ENCODE data around the gene MRPL41.
"Not testable (repeated sequence)": the region's sequence is repeated elsewhere in the genome, so short reads cannot be mapped to it uniquely, and the experiment has no call there.

The MRPL41 gene

GRCh38 chr9:137551264-137552021, at the start of gene MRPL41:
MRPL41 (plus strand) TSS chr9:137551879; CDS start chr9:137552082, 203 bp downstream.
- DNase-seq = peak; percentile 88

- DNase-seq = no peak
Observed at GRCh38 chr9:137502008-137502911, 49.4 kb upstream of the MRPL41 start.

GRCh38 chr9:137504432-137504777, 47.3 kb upstream of the MRPL41 start:
- no peak for DNase-seq

- DNase-seq = no peak
Observed at GRCh38 chr9:137505421-137506140, 46.1 kb upstream of the MRPL41 start.

- DNase-seq = no peak
Observed at GRCh38 chr9:137506274-137506673, 45.4 kb upstream of the MRPL41 start.

GRCh38 chr9:137506702-137507171, 44.9 kb upstream of the MRPL41 start:
- DNase-seq = peak; percentile 84

GRCh38 chr9:137509198-137509597, 42.5 kb upstream of the MRPL41 start:
- DNase-seq = no peak

GRCh38 chr9:137511126-137511525, 40.6 kb upstream of the MRPL41 start:
- DNase-seq = not testable (repeated sequence)

GRCh38 chr9:137511758-137512463, 39.8 kb upstream of the MRPL41 start:
- DNase-seq = no peak

- not testable (repeated sequence) for DNase-seq
Observed at GRCh38 chr9:137513136-137513535, 38.5 kb upstream of the MRPL41 start.

- not testable (repeated sequence) for DNase-seq
Observed at GRCh38 chr9:137513801-137514570, 37.7 kb upstream of the MRPL41 start.

GRCh38 chr9:137514691-137515337, 36.9 kb upstream of the MRPL41 start:
- DNase-seq = no peak

- no peak for DNase-seq
Observed at GRCh38 chr9:137515338-137515724, 36.3 kb upstream of the MRPL41 start.

- DNase-seq = no peak
Observed at GRCh38 chr9:137516144-137516917, 35.3 kb upstream of the MRPL41 start.

GRCh38 chr9:137518661-137519459, 32.8 kb upstream of the MRPL41 start:
- DNase-seq = peak; percentile 72

GRCh38 chr9:137519553-137519952, 32.1 kb upstream of the MRPL41 start:
- no peak for DNase-seq

GRCh38 chr9:137520614-137521404, 30.9 kb upstream of the MRPL41 start:
- DNase-seq = no peak

GRCh38 chr9:137521405-137521985, 30.2 kb upstream of the MRPL41 start:
- DNase-seq = no peak

Data from fibroblast of skin of right biceps (primary cell).